Panc1 (cell line): ENCODE measurements around the gene CUEDC1. TPM values are rescaled to one million over a fixed set of nuclear protein-coding genes. Genes with fewer than 3 reads are reported as not detected.

Source experiments
- ATAC-seq: fragments of 200-7000 bp; cut with Tn5 transposase; 2 replicates; pipeline ENCODE4 v1.9.1; 2020; ENCODE audit warnings: mild to moderate bottlenecking, moderate library complexity
- BruUV-seq: library from RNA; stranded (reverse); fragments of 400-500 nt; replicated peaks from 2 replicates; lab custom pipeline; 2021; lab: Mats Ljungman, UMichigan
- CTCF ChIA-PET: fragments of 300-600 bp; sonication (Branson Sonifier 250); formaldehyde crosslinking; loops from one replicate; lab custom pipeline; 2022; ENCODE audit warnings: antibody characterized with exemption; lab: Charles Lee
- POLR2A ChIA-PET: fragments of 300-600 bp; sonication (Branson Sonifier 250); formaldehyde crosslinking; loops from one replicate; lab custom pipeline; 2022; ENCODE audit warnings: antibody characterized with exemption; lab: Charles Lee
- DNase-seq: peaks from one replicate; pipeline ENCODE4 v3.0.0-alpha.2; 2010; ENCODE audit warnings: low read depth, low spot score
- H3K27ac ChIP-seq: 2 replicates; pipeline ENCODE4 v1.5.1; 2011; ENCODE audit warnings: mild to moderate bottlenecking, low read length, inconsistent platforms
- H3K27me3 ChIP-seq: fragments of 200-500 bp; sonication (Bioruptor generic); 2 replicates; pipeline ENCODE4 v1.6.0; 2014; ENCODE audit warnings: low read length, inconsistent platforms; ENCODE audit not compliant: control insufficient read depth, insufficient read depth
- H3K36me3 ChIP-seq: fragments of 200-500 bp; sonication (Bioruptor generic); 2 replicates; pipeline ENCODE4 v1.5.1; 2014; ENCODE audit warnings: inconsistent platforms, mild to moderate bottlenecking, low read length, moderate library complexity; ENCODE audit not compliant: control insufficient read depth, insufficient read depth
- H3K4me1 ChIP-seq: 2 replicates; pipeline ENCODE4 v1.5.1; 2011; ENCODE audit warnings: inconsistent platforms, mild to moderate bottlenecking, low read length, moderate library complexity; ENCODE audit not compliant: control insufficient read depth, insufficient read depth
- H3K4me3 ChIP-seq, 2 experiments: 2 replicates each; pipeline ENCODE4 v1.5.1; 2011 to 2012; ENCODE audit warnings: low read depth in 2 of 2, low read length in 2 of 2, mild to moderate bottlenecking in 2 of 2, inconsistent platforms in 1 of 2, moderate library complexity in 1 of 2
- H3K9me3 ChIP-seq: fragments of 200-500 bp; sonication (Bioruptor generic); 2 replicates; pipeline ENCODE4 v1.5.1; 2014; ENCODE audit warnings: low read depth, mild to moderate bottlenecking, inconsistent platforms, low read length, moderate library complexity; ENCODE audit not compliant: control insufficient read depth, insufficient read depth
- POLR2AphosphoS5 ChIP-seq: IDR thresholded peaks from 2 replicates; pipeline ENCODE4 v1.6.1; 2012; ENCODE audit warnings: mild to moderate bottlenecking, low read depth, low read length, moderate library complexity
- REST ChIP-seq, 2 experiments: IDR thresholded peaks; 2 replicates each; pipeline ENCODE4 v1.6.1; 2011 to 2012; ENCODE audit warnings: low read depth in 2 of 2, control low read depth in 1 of 2, low read length in 1 of 2, mild to moderate bottlenecking in 1 of 2, moderate library complexity in 1 of 2; ENCODE audit not compliant: insufficient read depth in 1 of 2
- SIN3A ChIP-seq: IDR thresholded peaks from 2 replicates; pipeline ENCODE4 v1.6.1; 2012; ENCODE audit warnings: low read depth, mild to moderate bottlenecking, low read length, moderate library complexity, borderline replicate concordance; ENCODE audit not compliant: insufficient read depth
- TCF7L2 ChIP-seq: IDR thresholded peaks from 2 replicates; pipeline ENCODE4 v1.6.1; 2011; ENCODE audit warnings: mild to moderate bottlenecking, low read depth, low read length, inconsistent platforms
- in situ Hi-C: cut with HindIII; loops from 2 replicates; pipeline ENCODE4 v1.10.0; 2016; ENCODE audit warnings: low sequenced_read_pairs, low pct_unique_long_range_greater_than_20kb
- intact Hi-C: fragments of 100-400 bp; cut with micrococcal nuclease; formaldehyde crosslinking; loops from one replicate; pipeline ENCODE4 v1.10.0; 2022; ENCODE audit not compliant: unreplicated experiment
- total RNA-seq: library from RNA; stranded (reverse); gene quantifications from one replicate; pipeline ENCODE4 v1.2.1, GENCODE V29; 2021; ENCODE audit not compliant: unreplicated experiment
- TF ChIP-seq, protein P1 (sequence below): fragments of 450-650 bp; IDR thresholded peaks from 2 replicates; pipeline ENCODE4 v1.5.1; 2017; ENCODE audit warnings: mild to moderate bottlenecking

The CUEDC1 gene
- total RNA-seq, 1 experiment from 2014 or later: 103 TPM

DNA sequence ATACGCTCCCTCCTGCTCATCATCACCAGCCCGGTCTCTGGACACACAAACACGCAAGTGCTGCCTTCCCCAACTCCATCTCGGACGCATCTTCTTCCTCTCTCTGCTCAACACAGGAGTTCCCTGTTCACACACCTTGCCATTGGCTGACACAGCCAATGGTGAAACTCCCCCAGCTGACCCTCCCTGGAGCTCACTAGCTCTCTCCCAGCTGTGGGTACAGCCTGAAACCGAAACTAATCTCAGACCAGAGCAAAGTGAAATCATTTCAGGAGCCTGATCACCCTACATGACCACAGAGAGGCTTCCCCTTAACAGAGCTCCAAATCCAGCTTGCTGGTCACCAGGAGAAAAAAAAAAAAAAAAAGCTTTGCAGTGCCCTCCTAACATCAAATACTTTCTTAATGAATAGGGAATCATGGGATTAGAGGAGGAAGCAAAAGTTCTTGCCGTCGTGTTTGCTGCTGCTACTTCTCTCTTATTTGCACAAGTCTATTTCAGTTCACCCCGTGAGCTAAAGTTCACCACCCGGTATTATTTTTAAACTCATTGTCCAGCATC, 8.3 kb downstream of the CUEDC1 start:
- intact Hi-C loops: loop anchor here (5.0 kb wide), 2 partner anchors 70 to 90 kb away; no protein-coding TSS in a partner anchor
- H3K4me1 ChIP-seq: peaks cover 88% of the 10 kb centered on the region
- no TSS peak for BruUV-seq
- no peaks in the 10 kb centered on the region for H3K9me3 ChIP-seq
- DNase-seq (no peak), ATAC-seq (peak; percentile 62)
- ChIA-PET CTCF (interaction anchor here (0.5 to 1.5 kb wide), 4 partner anchors 53 to 665 kb away, joined by 4 to 8 read pairs (median 6); no protein-coding TSS in a partner anchor), POLR2A (interaction anchor here (0.6 to 1.4 kb wide), 5 partner anchors 34 to 86 kb away, joined by 4 to 11 read pairs (median 5); no protein-coding TSS in a partner anchor)
- in situ Hi-C loops: no loop called here
- TF ChIP-seq SIN3A (no peak), REST (IDR thresholded peaks at IDR 0.05; ENCODE audit: insufficient read depth in 1 of 2, low read depth in 2 of 2, low read length in 1 of 2) (no peak), TCF7L2 (no peak), POLR2AphosphoS5 (no peak; the same call in 1 of the 2 replicates)
- TF ChIP-seq, protein P1, sequence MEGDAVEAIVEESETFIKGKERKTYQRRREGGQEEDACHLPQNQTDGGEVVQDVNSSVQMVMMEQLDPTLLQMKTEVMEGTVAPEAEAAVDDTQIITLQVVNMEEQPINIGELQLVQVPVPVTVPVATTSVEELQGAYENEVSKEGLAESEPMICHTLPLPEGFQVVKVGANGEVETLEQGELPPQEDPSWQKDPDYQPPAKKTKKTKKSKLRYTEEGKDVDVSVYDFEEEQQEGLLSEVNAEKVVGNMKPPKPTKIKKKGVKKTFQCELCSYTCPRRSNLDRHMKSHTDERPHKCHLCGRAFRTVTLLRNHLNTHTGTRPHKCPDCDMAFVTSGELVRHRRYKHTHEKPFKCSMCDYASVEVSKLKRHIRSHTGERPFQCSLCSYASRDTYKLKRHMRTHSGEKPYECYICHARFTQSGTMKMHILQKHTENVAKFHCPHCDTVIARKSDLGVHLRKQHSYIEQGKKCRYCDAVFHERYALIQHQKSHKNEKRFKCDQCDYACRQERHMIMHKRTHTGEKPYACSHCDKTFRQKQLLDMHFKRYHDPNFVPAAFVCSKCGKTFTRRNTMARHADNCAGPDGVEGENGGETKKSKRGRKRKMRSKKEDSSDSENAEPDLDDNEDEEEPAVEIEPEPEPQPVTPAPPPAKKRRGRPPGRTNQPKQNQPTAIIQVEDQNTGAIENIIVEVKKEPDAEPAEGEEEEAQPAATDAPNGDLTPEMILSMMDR: no peak
- H3K4me3 ChIP-seq: peak overlapping the region; percentile 26 to 70
- H3K27me3 ChIP-seq: no peaks in the 10 kb centered on the region
- H3K36me3 ChIP-seq: no peaks in the 10 kb centered on the region
- H3K27ac ChIP-seq: peak overlapping the region; percentile 98

DNA sequence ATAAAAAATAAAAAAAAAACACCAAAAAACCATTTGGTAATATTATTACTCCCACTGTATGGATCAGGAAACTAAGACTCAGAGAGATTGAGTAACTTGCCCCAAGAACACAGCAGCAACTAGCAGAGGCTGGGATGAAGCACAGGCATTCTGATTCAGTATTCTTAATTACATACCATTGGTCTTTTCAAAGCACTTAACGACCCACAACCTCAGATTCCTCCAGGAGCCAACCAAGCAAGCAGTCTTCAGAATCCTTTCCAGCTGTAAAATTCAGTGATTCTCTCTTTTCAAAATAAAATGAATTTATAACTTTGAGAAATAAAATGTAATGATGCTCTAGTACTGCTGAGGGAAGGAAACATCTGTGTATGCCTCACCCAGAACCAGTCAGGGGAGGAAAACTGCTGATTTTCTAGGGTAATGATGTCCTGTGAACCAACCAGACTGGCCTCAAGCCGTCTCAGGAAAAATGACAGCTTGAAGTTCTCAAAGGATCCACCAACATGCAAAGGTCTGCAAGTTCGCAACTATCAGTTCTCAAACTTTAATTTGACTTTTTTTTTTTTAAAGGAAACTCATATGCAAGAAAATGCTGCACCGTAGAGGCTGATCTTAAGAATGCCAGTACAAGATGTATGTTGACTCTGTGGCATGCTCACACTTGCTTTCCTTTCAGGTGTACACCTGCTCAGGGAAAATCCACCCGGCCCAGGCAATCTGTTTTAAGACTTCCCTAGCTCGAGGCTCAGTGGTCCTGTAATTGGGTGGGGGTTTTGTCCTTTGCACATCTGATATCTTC, 9.0 kb downstream of the CUEDC1 start:
- TSS peak; percentile 29 for BruUV-seq
- H3K4me3 ChIP-seq: peak overlapping the region; percentile 26 to 70
- intact Hi-C loops: loop anchor here (5.0 kb wide), 2 partner anchors 69 to 89 kb away; no protein-coding TSS in a partner anchor

More for the DNA sequence above, 9.0 kb downstream of the CUEDC1 start:
- DNase-seq (no peak), ATAC-seq (peak; percentile 7; the same call in 1 of the 2 replicates)
- Histone ChIP-seq H3K27me3 (no peaks in the 10 kb centered on the region), H3K4me1 (peaks cover 88% of the 10 kb centered on the region), H3K9me3 (no peaks in the 10 kb centered on the region), H3K27ac (peak overlapping the region; percentile 98), H3K36me3 (no peaks in the 10 kb centered on the region)
- CTCF ChIA-PET: interaction anchor here (0.6 to 1.5 kb wide), 2 partner anchors 54 to 833 kb away, joined by 4 to 7 read pairs; no protein-coding TSS in a partner anchor
- in situ Hi-C loops: no loop called here
- no peak for TF ChIP-seq SIN3A
- TF ChIP-seq TCF7L2: no peak
- TF ChIP-seq, protein P1: no peak
- TF ChIP-seq POLR2AphosphoS5: no peak
- no peak for TF ChIP-seq REST (IDR thresholded peaks at IDR 0.05; ENCODE audit: insufficient read depth in 1 of 2, low read depth in 2 of 2, low read length in 1 of 2)
- POLR2A ChIA-PET: interaction anchor here (0.6 to 1.4 kb wide), 4 partner anchors 8 to 86 kb away, joined by 3 to 9 read pairs (median 4); no protein-coding TSS in a partner anchor
